DMS153 treated with DMSO at 0.1 percent for 48 hours (cell line): Measurements from ENCODE around the gene CAMSAP1.
A peak's percentile ranks its signal among the peaks of the same experiment; 100 is the strongest.

Experiments used
- DNase-seq: peaks from one replicate; lab custom pipeline; 2025; ENCODE audit not compliant: unreplicated experiment; lab: John Stamatoyannopoulos, UW

Gene CAMSAP1

GRCh38 chr9:135776893-135777622, 130.3 kb downstream of the CAMSAP1 start:
- no peak for DNase-seq

GRCh38 chr9:135775911-135776310, 131.4 kb downstream of the CAMSAP1 start:
- DNase-seq: no peak

- no peak for DNase-seq
Observed at GRCh38 chr9:135774794-135775525, 132.4 kb downstream of the CAMSAP1 start.

DNA sequence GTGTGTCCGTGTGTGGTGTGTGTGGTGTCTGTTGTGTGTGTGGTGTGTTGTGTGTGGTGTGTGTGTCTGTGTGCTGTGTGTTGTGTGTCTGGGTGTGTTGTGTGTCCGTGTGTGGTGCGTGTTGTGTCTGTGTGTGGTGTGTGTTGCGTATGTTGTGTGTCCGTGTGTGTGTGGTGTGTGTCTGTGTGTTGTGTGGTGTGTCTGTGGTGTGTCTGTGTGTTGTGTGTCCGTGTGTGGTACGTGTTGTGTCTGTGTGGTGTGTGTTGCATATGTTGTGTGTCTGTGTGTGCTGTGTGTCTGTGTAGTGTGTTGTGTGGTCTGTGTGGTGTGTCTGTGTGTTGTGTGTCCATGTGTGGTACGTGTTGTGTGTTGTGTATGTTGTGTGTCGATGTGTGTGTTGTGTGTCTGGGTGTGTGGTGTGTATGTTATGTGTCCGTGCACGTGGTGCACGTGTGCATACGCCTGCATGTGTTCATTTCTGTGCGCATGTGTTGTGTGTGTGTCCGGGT, 133.1 kb downstream of the CAMSAP1 start:
- no peak for DNase-seq

GRCh38 chr9:135773530-135774238, 133.7 kb downstream of the CAMSAP1 start:
- no peak for DNase-seq

DNA sequence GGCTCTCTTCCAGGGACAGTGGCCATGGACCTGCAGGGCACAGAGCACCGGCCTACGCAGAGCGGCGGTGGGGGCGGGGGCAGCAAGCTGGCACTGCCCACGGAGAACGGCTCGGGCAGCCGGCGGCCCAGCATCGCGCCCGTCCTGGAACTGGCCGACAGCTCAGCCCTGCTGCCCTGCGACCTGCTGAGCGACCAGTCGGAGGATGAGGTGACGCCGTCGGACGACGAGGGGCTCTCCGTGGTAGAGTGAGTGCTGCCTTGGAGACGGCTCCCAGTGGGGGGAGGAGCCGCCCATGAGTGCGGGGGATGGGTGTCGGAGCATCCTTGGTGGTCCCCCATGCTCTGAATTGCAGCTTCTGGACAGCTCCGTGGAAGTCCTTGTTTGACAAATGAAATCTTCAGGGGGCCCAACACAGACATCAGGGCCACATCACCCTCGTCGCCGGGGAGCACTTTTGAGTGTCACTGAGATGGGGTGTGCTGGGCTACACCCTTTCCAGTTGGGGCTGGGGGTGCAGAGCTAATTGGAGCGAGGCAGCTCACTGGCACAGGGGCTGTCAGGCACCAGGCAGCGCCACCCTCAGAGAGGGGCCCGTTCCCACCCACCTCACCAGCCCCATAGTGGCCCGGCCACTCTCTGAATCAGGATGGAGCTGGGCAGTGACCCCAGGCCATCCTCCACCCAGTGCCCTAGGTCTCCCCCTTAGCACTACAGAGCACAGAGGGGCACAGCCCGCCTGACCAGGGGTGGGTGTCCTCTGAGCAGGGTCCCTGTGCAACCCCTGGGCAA, 134.4 kb downstream of the CAMSAP1 start:
- no peak for DNase-seq

GRCh38 chr9:135772056-135772646, 135.2 kb downstream of the CAMSAP1 start:
- no peak for DNase-seq

DNA sequence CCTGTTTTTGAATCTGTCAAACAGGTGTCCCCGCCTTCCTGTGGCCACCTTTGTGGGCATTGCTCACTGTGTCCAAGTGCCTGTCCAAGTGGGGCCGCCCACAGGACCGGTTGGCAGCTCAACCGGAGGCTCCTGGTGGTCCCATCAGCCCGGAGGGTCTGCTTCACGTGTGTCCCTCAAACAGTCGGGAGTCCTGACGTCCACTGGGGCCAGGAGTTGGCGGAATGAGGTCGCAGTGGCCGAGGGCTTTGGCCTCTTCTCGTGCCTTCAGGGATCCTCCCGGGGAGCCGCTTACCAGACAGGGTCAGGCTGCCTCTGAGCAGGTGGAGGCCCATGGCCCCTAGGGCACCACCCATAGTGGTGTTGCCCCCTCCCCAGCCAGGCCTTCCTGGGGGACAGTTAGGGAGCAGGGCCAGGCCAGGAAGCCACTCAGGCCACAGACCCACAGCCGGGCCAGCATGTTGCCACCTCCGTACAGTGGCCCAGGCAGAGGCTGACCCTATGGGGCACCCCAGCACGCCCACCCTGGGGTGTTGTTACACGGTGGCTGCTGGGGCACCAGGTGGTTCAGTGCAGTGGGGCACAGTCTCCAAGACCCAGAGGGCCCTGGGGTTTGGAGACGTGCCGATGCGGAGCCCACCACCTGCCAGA, 135.8 kb downstream of the CAMSAP1 start:
- no peak for DNase-seq

GRCh38 chr9:135770771-135771170, 136.6 kb downstream of the CAMSAP1 start:
- DNase-seq: no peak

DNA sequence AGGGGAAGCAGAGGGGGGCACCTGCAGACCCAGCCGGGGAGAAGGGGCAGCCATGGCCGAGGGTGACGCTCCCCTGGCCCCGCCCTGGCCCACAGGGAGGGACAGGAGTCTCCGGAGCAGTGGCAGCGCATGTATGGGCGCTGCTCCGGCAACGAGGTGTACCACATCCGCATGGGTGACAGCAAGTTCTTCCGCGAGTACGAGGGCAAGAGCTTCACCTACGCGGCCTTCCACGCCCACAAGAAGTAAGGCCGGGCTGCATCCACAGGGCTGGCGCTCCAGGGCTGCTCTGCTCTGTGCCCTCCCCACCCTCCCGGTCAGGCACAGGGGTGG, 137.2 kb downstream of the CAMSAP1 start:
- no peak for DNase-seq

DNA sequence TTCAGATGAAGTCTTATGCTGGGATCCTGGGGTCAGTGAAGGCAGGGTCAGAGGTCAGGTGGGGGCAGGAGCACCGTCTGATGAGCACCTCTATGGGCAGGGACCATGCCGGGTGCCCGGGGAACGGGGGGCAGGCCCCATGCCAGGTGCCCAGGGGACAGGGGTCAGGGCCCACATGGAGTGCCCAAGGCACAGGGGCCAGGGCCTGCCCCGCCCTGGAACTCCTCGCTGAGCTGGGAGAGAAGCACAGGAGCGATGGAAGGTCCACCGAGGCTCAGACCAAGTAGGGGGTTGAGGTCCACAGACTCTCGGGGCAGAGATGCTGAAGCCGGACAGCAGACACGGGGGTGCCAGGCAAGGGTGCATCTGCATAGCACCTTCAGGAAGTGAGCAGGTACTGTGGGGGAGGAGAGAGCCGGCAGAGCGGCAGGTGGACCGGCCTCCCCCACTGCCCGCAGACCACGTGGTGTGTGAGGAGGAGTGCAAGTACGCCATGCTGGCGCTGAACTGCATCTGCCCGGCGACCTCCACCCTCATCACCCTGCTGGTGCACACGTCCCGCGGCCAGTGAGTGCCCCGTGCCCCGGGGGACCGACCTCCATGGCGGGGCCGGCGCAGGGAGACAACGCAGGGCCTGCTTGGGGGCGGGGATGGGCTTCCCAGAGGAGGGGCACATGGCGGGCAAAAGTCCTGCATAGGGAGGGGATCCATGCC, 137.7 kb downstream of the CAMSAP1 start:
- DNase-seq: peak; percentile 16

DNA sequence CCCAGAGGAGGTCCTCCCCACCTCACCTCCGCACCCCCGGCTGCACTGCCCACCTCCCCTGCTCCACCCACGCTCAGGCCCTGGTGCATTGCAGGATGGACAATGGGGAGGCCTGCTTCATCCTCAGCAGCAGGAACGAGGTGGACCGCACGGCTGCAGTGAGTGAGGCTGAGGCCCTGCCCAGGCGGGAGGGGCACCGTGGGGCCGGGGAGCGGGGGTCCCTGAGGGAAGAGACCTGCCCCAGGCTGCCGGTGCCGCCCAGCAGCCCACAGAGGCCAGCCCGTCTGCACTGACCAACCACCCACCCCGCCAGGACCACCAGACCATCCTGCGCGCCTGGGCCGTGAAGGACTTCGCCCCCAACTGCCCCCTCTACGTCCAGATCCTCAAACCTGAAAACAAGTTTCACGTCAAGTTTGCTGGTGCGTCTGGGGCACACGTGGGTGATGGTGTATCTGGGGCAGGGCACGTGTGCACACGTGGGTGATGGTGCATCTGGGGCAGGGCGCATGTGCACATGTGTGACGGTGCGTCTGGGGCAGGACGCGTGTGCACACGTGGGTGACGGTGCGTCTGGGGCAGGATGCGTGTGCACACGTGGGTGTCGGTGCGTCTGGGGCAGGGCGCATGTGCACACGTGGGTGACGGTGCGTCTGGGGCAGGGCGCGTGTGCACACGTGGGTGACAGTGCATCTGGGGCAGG, 138.7 kb downstream of the CAMSAP1 start:
- no peak for DNase-seq

DNA sequence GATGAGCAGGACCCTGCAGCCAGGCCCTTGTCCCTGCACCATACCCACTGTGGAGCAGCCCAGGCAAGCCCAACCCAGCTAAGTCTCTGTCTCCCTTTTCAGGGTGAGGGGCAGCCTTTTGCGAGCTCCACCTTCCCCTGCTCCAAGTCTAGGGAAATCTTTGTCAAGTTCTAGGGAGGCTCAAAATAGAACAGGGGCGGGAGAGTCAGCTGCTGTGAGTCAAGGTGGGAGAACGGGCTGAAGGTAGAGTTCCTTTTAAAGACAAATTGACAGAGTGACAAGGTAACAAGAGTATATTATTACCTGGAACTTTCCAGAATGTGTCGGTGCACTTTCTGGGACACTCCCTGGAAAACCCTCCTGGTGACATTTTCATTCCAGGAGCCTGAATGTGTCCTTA, 140.6 kb downstream of the CAMSAP1 start:
- no peak for DNase-seq

DNA sequence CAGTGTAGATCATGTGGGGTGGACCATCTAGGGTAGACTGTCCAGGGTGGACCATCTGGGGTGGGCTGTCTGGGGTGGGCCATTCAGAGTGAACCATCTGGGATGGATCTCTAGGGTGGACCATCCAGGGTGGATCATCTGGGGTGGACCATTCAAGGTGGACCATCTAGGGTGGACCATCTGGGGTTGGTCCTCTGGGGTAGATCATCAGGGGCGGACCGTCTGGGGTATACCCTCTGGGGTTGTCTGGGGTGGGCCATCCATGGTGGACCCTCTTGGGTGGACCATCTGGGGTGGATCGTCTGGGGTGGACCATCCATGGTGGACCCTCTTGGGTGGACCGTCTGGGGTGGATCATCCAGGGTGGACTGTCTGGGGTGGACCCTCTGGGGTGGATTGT, 141.1 kb downstream of the CAMSAP1 start:
- no peak for DNase-seq

- DNase-seq: no peak
Observed at GRCh38 chr9:135765416-135765815, 141.9 kb downstream of the CAMSAP1 start.

GRCh38 chr9:135764731-135765130, 142.6 kb downstream of the CAMSAP1 start:
- no peak for DNase-seq

DNA sequence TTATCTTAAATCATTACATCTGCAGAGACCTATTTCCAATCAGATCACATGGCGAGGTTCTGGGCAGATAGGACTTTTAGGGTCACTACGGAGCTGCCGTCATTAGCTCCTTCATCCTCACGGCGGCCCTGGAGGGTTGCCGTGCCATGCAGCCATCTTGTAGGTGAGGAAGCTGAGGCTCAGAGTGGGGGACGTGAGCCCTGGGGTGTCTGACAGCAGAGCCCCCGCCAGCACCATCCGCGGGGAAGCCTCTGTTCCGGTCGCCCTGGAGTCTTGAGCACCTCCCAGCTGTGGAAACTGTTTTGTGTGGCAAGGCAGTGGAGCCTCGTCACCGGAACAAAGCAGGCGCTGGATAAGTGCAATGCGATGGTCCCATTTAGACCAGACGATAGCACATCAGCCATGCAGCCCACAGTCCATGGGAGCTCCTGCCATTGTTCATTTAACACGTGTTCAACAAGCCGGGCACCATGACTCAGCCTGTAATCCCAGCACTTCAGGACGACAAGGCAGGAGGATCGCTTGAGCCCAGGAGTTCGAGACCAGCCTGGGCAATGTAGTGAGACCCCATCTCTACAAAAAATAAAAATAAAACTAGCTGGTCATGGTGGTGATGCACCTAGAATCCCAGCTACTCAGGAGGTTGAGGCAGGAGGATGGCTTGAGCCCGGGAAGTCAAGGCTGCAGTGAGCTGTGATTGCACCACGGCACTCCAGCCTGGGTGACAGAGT, 143.5 kb downstream of the CAMSAP1 start:
- no peak for DNase-seq

DNA sequence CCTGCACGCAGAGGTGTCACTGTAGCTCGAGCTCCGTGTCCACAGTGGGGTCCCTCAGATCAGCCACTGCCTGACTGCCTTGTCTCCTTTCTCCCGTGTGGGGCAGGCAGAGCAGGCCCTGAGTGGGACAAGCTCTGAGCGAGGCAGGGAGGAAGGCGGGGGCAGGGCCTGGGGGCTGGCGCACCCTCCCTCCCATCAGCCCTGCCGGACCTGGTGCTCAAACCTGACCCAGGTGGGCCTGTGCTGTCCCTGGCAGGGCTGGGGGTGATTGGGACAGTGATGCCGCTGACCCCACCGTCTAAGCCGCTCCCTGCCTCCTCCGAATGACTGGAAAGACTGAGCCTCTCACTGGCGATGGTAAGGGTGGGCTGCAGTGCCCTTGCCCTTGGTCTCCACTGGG, 144.4 kb downstream of the CAMSAP1 start:
- no peak for DNase-seq
